NB4 (cell line): Measurements from ENCODE around the gene TSPYL6.

Experiments
- DNase-seq: peaks from one replicate; pipeline ENCODE4 v3.0.0; 2010; ENCODE audit warnings: low read depth
- H3K4me3 ChIP-seq: one replicate; pipeline ENCODE4 v1.5.1; 2011; ENCODE audit warnings: mild to moderate bottlenecking, low read depth, low read length, moderate library complexity
- CTCF ChIP-seq: IDR thresholded peaks from one replicate; pipeline ENCODE4 v1.5.1; 2012; ENCODE audit warnings: low read depth, low read length
- MYC ChIP-seq: IDR thresholded peaks from 2 replicates; pipeline ENCODE4 v1.6.1; 2011; ENCODE audit warnings: low read depth, low read length
- POLR2A ChIP-seq: IDR thresholded peaks from 2 replicates; pipeline ENCODE4 v1.6.1; 2011; ENCODE audit warnings: mild to moderate bottlenecking; ENCODE audit not compliant: insufficient read length; ENCODE audit errors: extremely low read depth
- TF ChIP-seq, protein P1 (sequence below): IDR thresholded peaks from 2 replicates; pipeline ENCODE4 v1.6.1; 2011; ENCODE audit warnings: low read depth, low read length

The TSPYL6 gene

GRCh38 chr2:54289917-54290316, 33.9 kb upstream of the TSPYL6 start:
- TF ChIP-seq, protein P1, sequence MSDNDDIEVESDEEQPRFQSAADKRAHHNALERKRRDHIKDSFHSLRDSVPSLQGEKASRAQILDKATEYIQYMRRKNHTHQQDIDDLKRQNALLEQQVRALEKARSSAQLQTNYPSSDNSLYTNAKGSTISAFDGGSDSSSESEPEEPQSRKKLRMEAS, result no peak
- TF ChIP-seq MYC, result no peak
- no peak for TF ChIP-seq POLR2A
- DNase-seq, result no peak
- H3K4me3 ChIP-seq, result no peak overlapping the region

GRCh38 chr2:54287532-54287931, 31.5 kb upstream of the TSPYL6 start:
- DNase-seq, result no peak
- no peak overlapping the region for H3K4me3 ChIP-seq
- TF ChIP-seq, protein P1, result no peak
- TF ChIP-seq CTCF (no peak), MYC (no peak), POLR2A (no peak)

GRCh38 chr2:54285451-54285850, 29.4 kb upstream of the TSPYL6 start:
- DNase-seq, result no peak
- H3K4me3 ChIP-seq, result no peak overlapping the region
- TF ChIP-seq, protein P1, result no peak
- no peak for TF ChIP-seq POLR2A
- no peak for TF ChIP-seq MYC
- TF ChIP-seq CTCF, result no peak

GRCh38 chr2:54284826-54285225, 28.8 kb upstream of the TSPYL6 start:
- TF ChIP-seq, protein P1, result no peak
- TF ChIP-seq MYC, result no peak
- TF ChIP-seq CTCF, result no peak
- no peak for TF ChIP-seq POLR2A
- DNase-seq, result no peak
- no peak overlapping the region for H3K4me3 ChIP-seq

- TF ChIP-seq, protein P1, result no peak
- TF ChIP-seq POLR2A (no peak), MYC (no peak), CTCF (no peak)
- DNase-seq, result no peak
Measured at GRCh38 chr2:54279385-54279784, 23.4 kb upstream of the TSPYL6 start.

GRCh38 chr2:54275541-54275940, 19.5 kb upstream of the TSPYL6 start:
- no peak for DNase-seq
- TF ChIP-seq, protein P1, result no peak
- H3K4me3 ChIP-seq, result no peak overlapping the region

More at GRCh38 chr2:54279385-54279784, 23.4 kb upstream of the TSPYL6 start:
- no peak overlapping the region for H3K4me3 ChIP-seq

- DNase-seq, result peak; percentile 8
- TF ChIP-seq, protein P1, result no peak
- no peak for TF ChIP-seq POLR2A
- TF ChIP-seq CTCF, result no peak
- TF ChIP-seq MYC, result no peak
- no peak overlapping the region for H3K4me3 ChIP-seq
Measured at GRCh38 chr2:54274781-54275242, 18.8 kb upstream of the TSPYL6 start.
